Prostate gland (tissue), 2 donors: ENCODE measurements around the gene NEUROG2.

ENCODE experiments used
- CTCF ChIP-seq, 4 experiments: fragments of 200-600 bp in 2 of 4; fragments of 450-650 bp in 2 of 4; sonication (generic) in 2 of 4; IDR thresholded peaks; 1 replicate in 3 of 4; 2 replicates in 1 of 4; pipeline ENCODE4 v1.5.1; 2016 to 2019; ENCODE audit warnings: antibody characterized with exemption in 4 of 4, mild to moderate bottlenecking in 2 of 4, moderate library complexity in 2 of 4
- POLR2A ChIP-seq: fragments of 450-650 bp; IDR thresholded peaks from one replicate; pipeline ENCODE4 v1.6.1; 2016; ENCODE audit warnings: antibody characterized with exemption, mild to moderate bottlenecking

GRCh38 chr4:112519689-112520597, 4.0 kb upstream of the NEUROG2 start:
- TF ChIP-seq POLR2A: no peak
- no peak for TF ChIP-seq CTCF (IDR thresholded peaks at IDR 0.05)
